Pancreas (tissue), 10 donors: ENCODE data around the gene OR6J1. TPM values are rescaled to one million over a fixed set of nuclear protein-coding genes. Genes with fewer than 3 reads are reported as not detected.

Experiments
- ATAC-seq, 4 donors: fragments of 200-7000 bp; cut with Tn5 transposase; one replicate each; pipeline versions ENCODE4 v1.8.0 to v1.9.1; 2020; ENCODE audit warnings: mild to moderate bottlenecking in 4 of 4, moderate library complexity in 4 of 4
- DNase-seq, 6 donors: peaks; one replicate each; pipeline ENCODE4 v3.0.0-alpha.2; 2020
- FAIRE-seq: peaks from 2 replicates; lab custom pipeline; 2012; peaks lifted over from hg19 to GRCh38; lab: Jason Lieb, UNC
- H3K27ac ChIP-seq, 4 donors: fragments of 200-600 bp; sonication (generic); 1 replicate in 3 of 4; 2 replicates in 1 of 4; pipeline versions ENCODE4 v1.5.0 to v1.8.0; 2020
- H3K27me3 ChIP-seq, 4 donors: fragments of 200-600 bp; one replicate each; pipeline ENCODE4 v1.8.0; 2021
- H3K36me3 ChIP-seq, 3 donors: fragments of 200-600 bp; sonication (generic) in 1 of 3; one replicate each; pipeline versions ENCODE4 v1.5.0 to v1.8.0; 2020 to 2021
- H3K4me1 ChIP-seq, 3 donors: fragments of 200-600 bp; one replicate each; pipeline ENCODE4 v1.8.0; 2021
- H3K4me3 ChIP-seq, 4 donors: fragments of 200-600 bp; sonication (generic) in 2 of 4; one replicate each; pipeline versions ENCODE4 v1.5.0 to v1.8.0; 2020 to 2021
- H3K9me3 ChIP-seq, 4 donors: fragments of 200-600 bp; one replicate each; pipeline ENCODE4 v1.8.0; 2021
- CTCF ChIP-seq, 4 donors: fragments of 200-600 bp; sonication (generic) in 3 of 4; IDR thresholded peaks; one replicate each; pipeline versions ENCODE4 v1.5.0 to v1.8.0; 2021; ENCODE audit warnings: antibody characterized with exemption in 4 of 4
- WGBS, 2 donors: extraction: QIAGEN DNeasy Blood & Tissue Kit; methylation state at CpG; one replicate each; pipeline ENCODE4 v1.1.7; 2013; 5-methylcytosine and 5-hydroxymethylcytosine counted together
- intact Hi-C, 3 donors: fragments of 100-400 bp; cut with DNase I; formaldehyde crosslinking; loops; one replicate each; pipeline versions ENCODE4 v1.11.1 to v1.14.2; 2022
- polyA plus RNA-seq, 2 donors: library from polyadenylated mRNA; stranded (reverse); fragments of 200-250 nt; gene quantifications; one replicate each; pipeline ENCODE4 v1.2.3, GENCODE V29; 2013
- total RNA-seq, 6 donors: library from RNA; stranded (reverse); fragmentation: NEBNext Ultra II Directional in 4 of 6; extraction: Animal tissue kit (Norgen Biotek cat#: 25700) in 4 of 6; gene quantifications; one replicate each; pipeline versions ENCODE4 v1.2.1 to v1.2.4, GENCODE V29; 2021 to 2023
- donor health status: healthy with polysubstance abuse.
- donor health status: DM: no; HTN: no; CAD: no; lungs with moderate emphysema.
- donor health status: DM: no; HTN: no; CAD: no.
- donor health status: control.
- donor health status: control.
- donor health status: Bipolar disorder and iron deficiency.
- donor health status: DM: yes; HTN: yes; CAD: no.
- donor health status: DM: no; HTN: no; CAD: no.
- donor health status: DM: no; HTN: no; CAD: no.
- donor health status: DM: yes; HTN: yes; CAD: no.

Gene OR6J1
- total and polyA plus RNA-seq, 8 donors: 0.03 to 0.05 TPM; not detected in 6

- H3K27ac ChIP-seq: no peak overlapping the region
- DNase-seq: no peak
- H3K4me1 ChIP-seq: no peaks in the 10 kb centered on the region
- 39 to 48% methylated on average over 1 of the region's 1 CpG for WGBS, 2 donors
- intact Hi-C loops: loop anchor here in 2 of 3 donors (10.0 kb wide), 3 partner anchors 54 to 196 kb away; no protein-coding TSS in a partner anchor
- no peaks in the 10 kb centered on the region for H3K27me3 ChIP-seq
- H3K9me3 ChIP-seq: no peaks in the 10 kb centered on the region
- no peak for ATAC-seq
- no peak overlapping the region for H3K4me3 ChIP-seq
- FAIRE-seq: no peak
- no peak for TF ChIP-seq CTCF (IDR thresholded peaks at IDR 0.05)
- H3K36me3 ChIP-seq: no peaks in the 10 kb centered on the region
Observed at GRCh38 chr14:22658946-22659345, 14.8 kb upstream of the OR6J1 start.

DNA sequence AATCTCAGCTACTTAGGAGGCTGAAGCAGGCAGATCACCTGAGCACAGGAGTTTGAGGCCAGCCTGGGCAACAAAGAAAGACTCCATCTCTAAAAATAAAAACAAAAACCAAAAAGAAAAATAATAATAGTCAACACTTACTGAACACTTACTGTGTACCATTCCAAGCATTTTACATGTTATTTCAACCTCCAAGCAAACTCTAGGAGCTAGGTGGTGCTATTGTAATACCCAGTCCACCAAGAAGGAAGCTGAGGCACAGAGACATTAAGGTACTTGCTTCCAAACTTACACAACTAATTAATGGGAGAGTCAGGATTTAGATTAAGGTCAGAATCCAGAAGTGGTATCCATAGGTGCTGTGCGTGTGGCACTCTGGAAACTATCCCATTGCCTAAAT lies 13.7 kb upstream of the OR6J1 start:
- no peaks in the 10 kb centered on the region for H3K27me3 ChIP-seq
- DNase-seq (no peak), ATAC-seq (peak in 3 of 4 donors; percentile 45 to 76 (median 73)), FAIRE-seq (no peak)
- no peak overlapping the region for H3K27ac ChIP-seq
- no peaks in the 10 kb centered on the region for H3K4me1 ChIP-seq
- WGBS, 2 donors: 57 to 71% methylated on average over 1 of the region's 1 CpG
- intact Hi-C loops: loop anchor here in 2 of 3 donors (10.0 kb wide), 3 partner anchors 53 to 197 kb away; no protein-coding TSS in a partner anchor
- TF ChIP-seq CTCF (IDR thresholded peaks at IDR 0.05): peak in 1 of 4 donors; percentile 13
- no peaks in the 10 kb centered on the region for H3K36me3 ChIP-seq
- no peak overlapping the region for H3K4me3 ChIP-seq
- no peaks in the 10 kb centered on the region for H3K9me3 ChIP-seq

GRCh38 chr14:22656945-22657731 lies 13.0 kb upstream of the OR6J1 start:
- H3K27ac ChIP-seq: peak overlapping the region in 1 of 4 donors; percentile 9
- no peaks in the 10 kb centered on the region for H3K9me3 ChIP-seq
- no peaks in the 10 kb centered on the region for H3K27me3 ChIP-seq
- peak in 2 of 4 donors; percentile 49 to 58 for ATAC-seq
- FAIRE-seq: no peak
- DNase-seq: no peak
- H3K36me3 ChIP-seq: no peaks in the 10 kb centered on the region
- no peak for TF ChIP-seq CTCF (IDR thresholded peaks at IDR 0.05)
- H3K4me3 ChIP-seq: no peak overlapping the region
- 66 to 76% methylated on average over 8 of the region's 8 CpGs for WGBS, 2 donors
- no peaks in the 10 kb centered on the region for H3K4me1 ChIP-seq
- intact Hi-C loops: loop anchor here in 2 of 3 donors (10.0 kb wide), 3 partner anchors 52 to 198 kb away; no protein-coding TSS in a partner anchor

DNA sequence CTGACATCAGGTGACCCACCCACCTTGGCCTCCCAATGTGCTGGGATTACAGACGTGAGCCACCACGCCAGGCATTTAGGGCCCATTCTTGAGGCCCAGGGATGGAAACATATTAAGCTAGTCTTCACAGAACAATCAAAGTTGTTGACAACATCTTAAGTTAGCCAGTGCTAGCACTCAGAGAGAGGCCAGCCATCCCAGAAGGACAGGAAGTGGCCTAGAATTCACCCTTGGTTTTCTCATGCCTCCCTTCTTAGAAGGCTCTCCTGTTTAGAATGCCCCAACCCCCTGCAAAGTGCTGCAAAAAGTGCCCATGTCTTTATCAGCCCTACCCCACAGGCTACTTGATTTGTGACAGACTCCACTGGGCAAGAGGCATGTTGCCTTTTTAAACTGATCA lies 12.1 kb upstream of the OR6J1 start:
- H3K27ac ChIP-seq: no peak overlapping the region
- FAIRE-seq (no peak), DNase-seq (no peak), ATAC-seq (no peak)
- H3K27me3 ChIP-seq: no peaks in the 10 kb centered on the region
- no peaks in the 10 kb centered on the region for H3K36me3 ChIP-seq
- no peak overlapping the region for H3K4me3 ChIP-seq
- H3K9me3 ChIP-seq: no peaks in the 10 kb centered on the region
- intact Hi-C loops: loop anchor here in 2 of 3 donors (10.0 kb wide), 3 partner anchors 51 to 199 kb away; no protein-coding TSS in a partner anchor
- TF ChIP-seq CTCF (IDR thresholded peaks at IDR 0.05): no peak
- H3K4me1 ChIP-seq: no peaks in the 10 kb centered on the region
- WGBS, 2 donors: 57 to 71% methylated on average over 2 of the region's 2 CpGs
